Measurements from ENCODE around the gene AGO3.
"Not testable (repeated sequence)": the region's sequence is repeated elsewhere in the genome, so short reads cannot be mapped to it uniquely, and the experiment has no call there.

Gene AGO3

GRCh38 chr1:35888981-35889380 is 41.9 kb upstream of the AGO3 start:
- not testable (repeated sequence) for H3K4me3 ChIP-seq (ENCODE audit: extremely low read depth, insufficient read depth, low read length, poor library complexity, severe bottlenecking); H3K27ac ChIP-seq (ENCODE audit: low read depth, low read length, severe bottlenecking); H3K9me3 ChIP-seq (ENCODE audit: control insufficient read depth, low read length)
- H3K4me1 ChIP-seq (ENCODE audit: control insufficient read depth, insufficient read depth, low read length, poor library complexity, severe bottlenecking): peaks cover 29% of the 10 kb centered on the region
- peaks cover 54% of the 10 kb centered on the region for H3K36me3 ChIP-seq (ENCODE audit: control insufficient read depth, insufficient read depth, low read length)
- WGBS, 2 experiments (ENCODE audit: insufficient coverage in 2 of 2): 80% methylated on average over 1 of the region's 3 CpGs; no CpG with 5 or more reads in 1 of the 2 experiments

DNA sequence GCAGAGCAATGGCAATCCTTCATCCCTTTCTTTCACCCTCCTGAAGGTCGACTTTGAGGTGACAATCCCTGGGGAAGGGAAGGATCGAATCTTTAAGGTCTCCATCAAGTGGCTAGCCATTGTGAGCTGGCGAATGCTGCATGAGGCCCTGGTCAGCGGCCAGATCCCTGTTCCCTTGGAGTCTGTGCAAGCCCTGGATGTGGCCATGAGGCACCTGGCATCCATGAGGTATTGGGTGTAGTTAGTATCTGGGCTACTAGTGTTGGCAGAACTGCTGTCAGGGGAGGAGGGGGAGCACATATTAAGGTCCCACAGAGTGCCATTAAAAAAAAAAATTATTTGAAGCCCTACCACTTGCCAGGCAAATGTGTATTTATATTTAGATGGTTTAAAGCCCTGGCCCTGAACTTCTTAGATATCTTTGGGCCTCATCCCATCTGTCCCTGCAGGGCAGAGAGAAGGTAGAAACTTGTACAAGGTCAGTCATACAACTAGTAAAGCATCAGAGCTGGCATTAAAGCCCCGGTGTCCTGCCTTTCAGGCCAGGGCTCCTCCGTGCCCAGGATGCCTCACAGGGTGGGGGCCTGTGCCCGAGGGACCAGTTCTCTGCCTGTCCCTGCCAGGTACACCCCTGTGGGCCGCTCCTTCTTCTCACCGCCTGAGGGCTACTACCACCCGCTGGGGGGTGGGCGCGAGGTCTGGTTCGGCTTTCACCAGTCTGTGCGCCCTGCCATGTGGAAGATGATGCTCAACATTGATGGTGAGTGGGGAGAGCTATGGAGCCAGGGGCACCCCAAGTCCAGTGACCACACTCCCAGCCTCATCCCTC is 37.6 kb upstream of the AGO3 start:
- Histone ChIP-seq H3K4me3 (ENCODE audit: extremely low read depth, insufficient read depth, low read length, poor library complexity, severe bottlenecking) (no peak overlapping the region), H3K4me1 (ENCODE audit: control insufficient read depth, insufficient read depth, low read length, poor library complexity, severe bottlenecking) (peaks cover 4% of the 10 kb centered on the region), H3K9me3 (ENCODE audit: control insufficient read depth, low read length) (no peaks in the 10 kb centered on the region), H3K27ac (ENCODE audit: low read depth, low read length, severe bottlenecking) (peak overlapping the region; percentile 62), H3K36me3 (ENCODE audit: control insufficient read depth, insufficient read depth, low read length) (peaks cover 87% of the 10 kb centered on the region)
- 94 to 97% methylated on average over 10 to 14 of the region's 14 CpGs for WGBS, 2 experiments (ENCODE audit: insufficient coverage in 2 of 2)

DNA sequence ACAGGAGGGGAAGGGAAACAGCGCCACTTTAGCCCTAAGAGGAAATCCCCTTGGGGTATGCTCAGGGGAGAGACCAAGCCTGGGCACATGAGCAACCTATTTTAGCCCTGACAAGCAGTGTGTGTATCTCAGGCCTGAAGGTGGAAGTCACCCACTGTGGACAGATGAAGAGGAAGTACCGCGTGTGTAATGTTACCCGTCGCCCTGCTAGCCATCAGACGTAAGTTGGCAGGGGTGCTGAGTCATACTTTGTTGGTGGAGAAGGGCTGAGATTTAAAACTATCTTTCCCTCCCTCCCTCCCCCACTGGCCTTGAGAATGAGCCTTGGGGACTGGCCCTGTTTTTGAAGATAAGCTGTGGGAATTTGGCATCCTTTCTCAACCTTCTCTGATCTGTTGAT is 36.7 kb upstream of the AGO3 start:
- Histone ChIP-seq H3K27ac (ENCODE audit: low read depth, low read length, severe bottlenecking) (peak overlapping the region; percentile 62), H3K4me1 (ENCODE audit: control insufficient read depth, insufficient read depth, low read length, poor library complexity, severe bottlenecking) (peaks cover 4% of the 10 kb centered on the region), H3K4me3 (ENCODE audit: extremely low read depth, insufficient read depth, low read length, poor library complexity, severe bottlenecking) (no peak overlapping the region), H3K9me3 (ENCODE audit: control insufficient read depth, low read length) (no peaks in the 10 kb centered on the region), H3K36me3 (ENCODE audit: control insufficient read depth, insufficient read depth, low read length) (peaks cover 86% of the 10 kb centered on the region)
- 87 to 89% methylated on average over 1 to 6 of the region's 6 CpGs for WGBS, 2 experiments (ENCODE audit: insufficient coverage in 2 of 2)

DNA sequence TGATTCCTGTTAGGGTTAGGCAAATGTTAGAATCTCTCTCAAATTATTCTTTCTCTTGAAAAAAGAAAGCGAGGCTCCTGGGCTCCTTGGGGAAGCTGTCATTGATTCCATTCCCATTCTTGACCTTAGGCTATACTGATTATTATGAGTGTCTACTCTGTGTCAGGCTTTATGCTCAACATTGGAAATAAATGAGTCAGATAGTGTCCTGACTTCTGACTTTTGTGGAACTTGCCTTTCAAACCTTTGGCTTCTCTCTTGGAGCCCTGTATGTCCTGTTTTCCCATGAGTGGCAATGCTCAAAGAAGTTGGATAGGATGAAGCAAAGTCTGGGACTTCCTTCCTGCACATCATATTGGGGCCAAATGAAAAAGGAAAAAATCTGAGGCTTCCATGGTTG is 36.2 kb upstream of the AGO3 start:
- Histone ChIP-seq H3K4me1 (ENCODE audit: control insufficient read depth, insufficient read depth, low read length, poor library complexity, severe bottlenecking) (peaks cover 4% of the 10 kb centered on the region), H3K4me3 (ENCODE audit: extremely low read depth, insufficient read depth, low read length, poor library complexity, severe bottlenecking) (no peak overlapping the region), H3K9me3 (ENCODE audit: control insufficient read depth, low read length) (no peaks in the 10 kb centered on the region), H3K36me3 (ENCODE audit: control insufficient read depth, insufficient read depth, low read length) (peaks cover 82% of the 10 kb centered on the region), H3K27ac (ENCODE audit: low read depth, low read length, severe bottlenecking) (peak overlapping the region; percentile 62)
- WGBS, 2 experiments (ENCODE audit: insufficient coverage in 2 of 2): no CpG with 5 or more reads among the region's 1 CpG

GRCh38 chr1:35899941-35900340 is 31.0 kb upstream of the AGO3 start:
- H3K4me1 ChIP-seq (ENCODE audit: control insufficient read depth, insufficient read depth, low read length, poor library complexity, severe bottlenecking): no peaks in the 10 kb centered on the region
- no peaks in the 10 kb centered on the region for H3K9me3 ChIP-seq (ENCODE audit: control insufficient read depth, low read length)
- H3K36me3 ChIP-seq (ENCODE audit: control insufficient read depth, insufficient read depth, low read length): peaks cover 78% of the 10 kb centered on the region
- no peak overlapping the region for H3K4me3 ChIP-seq (ENCODE audit: extremely low read depth, insufficient read depth, low read length, poor library complexity, severe bottlenecking)
- no peak overlapping the region for H3K27ac ChIP-seq (ENCODE audit: low read depth, low read length, severe bottlenecking)

- no peak overlapping the region for H3K27ac ChIP-seq (ENCODE audit: low read depth, low read length, severe bottlenecking)
- H3K9me3 ChIP-seq (ENCODE audit: control insufficient read depth, low read length): no peaks in the 10 kb centered on the region
- no peaks in the 10 kb centered on the region for H3K4me1 ChIP-seq (ENCODE audit: control insufficient read depth, insufficient read depth, low read length, poor library complexity, severe bottlenecking)
- H3K36me3 ChIP-seq (ENCODE audit: control insufficient read depth, insufficient read depth, low read length): peaks cover 71% of the 10 kb centered on the region
- no peak overlapping the region for H3K4me3 ChIP-seq (ENCODE audit: extremely low read depth, insufficient read depth, low read length, poor library complexity, severe bottlenecking)
- WGBS, 2 experiments (ENCODE audit: insufficient coverage in 2 of 2): 89 to 92% methylated on average over 6 to 8 of the region's 9 CpGs
Observed at GRCh38 chr1:35901235-35901634, 29.7 kb upstream of the AGO3 start.

DNA sequence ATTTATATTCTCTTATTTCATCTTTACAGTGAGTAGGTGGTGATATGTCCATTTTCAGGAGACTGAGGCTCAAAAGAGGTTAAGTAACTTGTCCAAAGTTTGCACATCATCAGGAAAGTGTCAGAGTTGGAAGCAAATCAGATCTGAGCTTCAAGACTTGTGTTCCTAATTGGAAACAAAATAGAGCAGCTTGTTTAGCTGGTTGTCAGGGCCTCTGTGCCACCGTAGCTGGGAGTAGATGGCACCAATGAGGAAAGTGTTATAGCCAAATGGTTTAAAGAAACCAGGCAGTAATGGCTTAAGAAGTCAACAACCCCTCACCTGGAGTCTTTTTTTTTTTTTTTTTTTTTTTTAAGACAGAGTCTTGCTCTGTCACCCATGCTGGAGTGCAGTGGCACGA is 28.2 kb upstream of the AGO3 start:
- Histone ChIP-seq H3K27ac (ENCODE audit: low read depth, low read length, severe bottlenecking) (no peak overlapping the region), H3K4me3 (ENCODE audit: extremely low read depth, insufficient read depth, low read length, poor library complexity, severe bottlenecking) (no peak overlapping the region), H3K4me1 (ENCODE audit: control insufficient read depth, insufficient read depth, low read length, poor library complexity, severe bottlenecking) (no peaks in the 10 kb centered on the region), H3K9me3 (ENCODE audit: control insufficient read depth, low read length) (no peaks in the 10 kb centered on the region), H3K36me3 (ENCODE audit: control insufficient read depth, insufficient read depth, low read length) (peaks cover 72% of the 10 kb centered on the region)
- 100% methylated on average over 1 of the region's 2 CpGs; no CpG with 5 or more reads in 1 of the 2 experiments for WGBS, 2 experiments (ENCODE audit: insufficient coverage in 2 of 2)

DNA sequence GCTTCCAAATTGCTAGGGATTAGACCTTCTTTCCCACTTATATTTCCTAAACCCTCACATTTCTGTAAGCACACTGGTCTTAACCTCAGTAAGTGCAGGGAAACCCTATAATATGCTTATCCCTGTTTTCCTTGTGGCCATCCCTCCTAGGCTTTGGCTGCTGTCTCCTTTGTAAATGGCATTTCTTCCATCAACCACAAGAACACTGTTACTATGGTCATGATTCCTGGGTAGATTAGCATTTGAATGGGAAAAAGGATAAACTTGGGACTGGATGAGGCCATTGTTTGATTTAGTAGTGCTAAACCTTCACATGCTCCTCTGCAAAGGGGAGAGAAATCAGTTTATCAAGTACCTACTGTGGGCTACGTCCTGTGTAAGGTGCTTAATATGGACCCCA is 16.2 kb upstream of the AGO3 start:
- no peak overlapping the region for H3K4me3 ChIP-seq (ENCODE audit: extremely low read depth, insufficient read depth, low read length, poor library complexity, severe bottlenecking)
- H3K36me3 ChIP-seq (ENCODE audit: control insufficient read depth, insufficient read depth, low read length): peaks cover 96% of the 10 kb centered on the region
- H3K27ac ChIP-seq (ENCODE audit: low read depth, low read length, severe bottlenecking): no peak overlapping the region
- WGBS, 2 experiments (ENCODE audit: insufficient coverage in 2 of 2): 90 to 100% methylated on average over 1 of the region's 1 CpG
- no peaks in the 10 kb centered on the region for H3K9me3 ChIP-seq (ENCODE audit: control insufficient read depth, low read length)
- H3K4me1 ChIP-seq (ENCODE audit: control insufficient read depth, insufficient read depth, low read length, poor library complexity, severe bottlenecking): no peaks in the 10 kb centered on the region

- H3K9me3 ChIP-seq (ENCODE audit: control insufficient read depth, low read length): no peaks in the 10 kb centered on the region
- no peak overlapping the region for H3K27ac ChIP-seq (ENCODE audit: low read depth, low read length, severe bottlenecking)
- 83 to 100% methylated on average over 1 to 2 of the region's 2 CpGs for WGBS, 2 experiments (ENCODE audit: insufficient coverage in 2 of 2)
- no peak overlapping the region for H3K4me3 ChIP-seq (ENCODE audit: extremely low read depth, insufficient read depth, low read length, poor library complexity, severe bottlenecking)
- peaks cover 95% of the 10 kb centered on the region for H3K36me3 ChIP-seq (ENCODE audit: control insufficient read depth, insufficient read depth, low read length)
- no peaks in the 10 kb centered on the region for H3K4me1 ChIP-seq (ENCODE audit: control insufficient read depth, insufficient read depth, low read length, poor library complexity, severe bottlenecking)
Observed at GRCh38 chr1:35915693-35916092, 15.2 kb upstream of the AGO3 start.

DNA sequence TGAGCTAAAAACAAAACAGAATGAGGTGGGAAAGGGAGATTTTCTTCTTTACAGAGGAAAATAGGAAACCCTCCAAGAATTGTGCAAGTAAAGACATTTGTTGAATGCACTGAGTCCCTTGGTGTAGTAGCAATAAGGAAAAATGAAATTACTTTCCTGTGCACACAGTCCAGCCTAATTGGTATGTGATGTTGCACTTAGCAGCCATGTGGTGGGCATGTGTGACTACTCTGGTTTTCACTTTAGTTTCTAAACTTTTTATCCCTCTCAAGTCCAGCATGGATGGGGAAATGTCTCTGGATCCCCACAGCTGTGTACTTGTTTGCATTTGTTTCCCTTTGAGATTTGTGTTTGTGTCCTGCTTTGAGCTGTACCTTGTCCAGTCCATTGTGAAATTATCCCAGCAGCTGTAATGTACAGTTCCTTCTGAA is 7.1 kb upstream of the AGO3 start:
- Histone ChIP-seq H3K4me1 (ENCODE audit: control insufficient read depth, insufficient read depth, low read length, poor library complexity, severe bottlenecking) (no peaks in the 10 kb centered on the region), H3K4me3 (ENCODE audit: extremely low read depth, insufficient read depth, low read length, poor library complexity, severe bottlenecking) (no peak overlapping the region), H3K9me3 (ENCODE audit: control insufficient read depth, low read length) (no peaks in the 10 kb centered on the region), H3K27ac (ENCODE audit: low read depth, low read length, severe bottlenecking) (no peak overlapping the region), H3K36me3 (ENCODE audit: control insufficient read depth, insufficient read depth, low read length) (peaks cover 40% of the 10 kb centered on the region)

GRCh38 chr1:35924838-35925237 is 6.1 kb upstream of the AGO3 start:
- WGBS, 2 experiments (ENCODE audit: insufficient coverage in 2 of 2): 83% methylated on average over 1 of the region's 1 CpG; no CpG with 5 or more reads in 1 of the 2 experiments
- H3K4me1 ChIP-seq (ENCODE audit: control insufficient read depth, insufficient read depth, low read length, poor library complexity, severe bottlenecking): no peaks in the 10 kb centered on the region
- peaks cover 30% of the 10 kb centered on the region for H3K36me3 ChIP-seq (ENCODE audit: control insufficient read depth, insufficient read depth, low read length)
- no peak overlapping the region for H3K4me3 ChIP-seq (ENCODE audit: extremely low read depth, insufficient read depth, low read length, poor library complexity, severe bottlenecking)
- no peaks in the 10 kb centered on the region for H3K9me3 ChIP-seq (ENCODE audit: control insufficient read depth, low read length)
- H3K27ac ChIP-seq (ENCODE audit: low read depth, low read length, severe bottlenecking): no peak overlapping the region
